Measurements from ENCODE around the gene SH3BGR.

DNA sequence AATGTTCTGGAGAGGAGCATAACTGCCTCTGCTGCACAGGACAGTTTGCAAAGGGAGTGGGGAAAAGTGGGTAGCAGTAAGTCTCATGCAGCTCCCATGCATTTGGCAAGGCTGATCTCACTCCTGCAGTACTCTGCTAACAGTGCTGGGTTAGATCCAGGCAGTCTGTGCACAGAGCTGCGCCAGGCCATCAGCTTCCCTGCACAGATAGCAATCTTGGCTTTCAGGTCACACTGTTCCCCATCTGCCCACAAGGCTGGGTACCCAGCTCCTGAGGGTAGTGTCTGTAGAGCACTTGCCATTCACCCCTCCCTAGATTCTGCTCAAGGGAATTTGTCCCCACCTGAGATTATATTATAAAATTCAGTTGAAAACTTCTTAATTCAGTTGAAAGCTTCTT, 72.1 kb downstream of the SH3BGR start:
- TF ChIP-seq, protein P1, sequence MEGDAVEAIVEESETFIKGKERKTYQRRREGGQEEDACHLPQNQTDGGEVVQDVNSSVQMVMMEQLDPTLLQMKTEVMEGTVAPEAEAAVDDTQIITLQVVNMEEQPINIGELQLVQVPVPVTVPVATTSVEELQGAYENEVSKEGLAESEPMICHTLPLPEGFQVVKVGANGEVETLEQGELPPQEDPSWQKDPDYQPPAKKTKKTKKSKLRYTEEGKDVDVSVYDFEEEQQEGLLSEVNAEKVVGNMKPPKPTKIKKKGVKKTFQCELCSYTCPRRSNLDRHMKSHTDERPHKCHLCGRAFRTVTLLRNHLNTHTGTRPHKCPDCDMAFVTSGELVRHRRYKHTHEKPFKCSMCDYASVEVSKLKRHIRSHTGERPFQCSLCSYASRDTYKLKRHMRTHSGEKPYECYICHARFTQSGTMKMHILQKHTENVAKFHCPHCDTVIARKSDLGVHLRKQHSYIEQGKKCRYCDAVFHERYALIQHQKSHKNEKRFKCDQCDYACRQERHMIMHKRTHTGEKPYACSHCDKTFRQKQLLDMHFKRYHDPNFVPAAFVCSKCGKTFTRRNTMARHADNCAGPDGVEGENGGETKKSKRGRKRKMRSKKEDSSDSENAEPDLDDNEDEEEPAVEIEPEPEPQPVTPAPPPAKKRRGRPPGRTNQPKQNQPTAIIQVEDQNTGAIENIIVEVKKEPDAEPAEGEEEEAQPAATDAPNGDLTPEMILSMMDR (IDR thresholded peaks at IDR 0.05; ENCODE audit: low read depth, low read length, missing input control) = no peak
- TF ChIP-seq RAD21 (IDR thresholded peaks at IDR 0.05) = no peak
- TF ChIP-seq NR2F2 (IDR thresholded peaks at IDR 0.05) = no peak
- no peak for TF ChIP-seq GABPA (IDR thresholded peaks at IDR 0.05 in 1 of 2, conservative IDR thresholded peaks at IDR 0.05 in 1 of 2)

Measured in liver (tissue), 3 donors.